ENCODE data around the gene TK2. TPM values are rescaled to one million over a fixed set of nuclear protein-coding genes. Genes with fewer than 3 reads are reported as not detected.
"Not testable (repeated sequence)": the region's sequence is repeated elsewhere in the genome, so short reads cannot be mapped to it uniquely, and the experiment has no call there.

The TK2 gene
- total RNA-seq, 1 donor = 73.5 TPM

GRCh38 chr16:66568355-66568754 is 18.4 kb upstream of the TK2 start:
- peak overlapping the region; percentile 31 for H3K4me2 ChIP-seq (ENCODE audit: insufficient read depth, low read length)

GRCh38 chr16:66567270-66567669 is 17.3 kb upstream of the TK2 start:
- peaks cover 26% of the 10 kb centered on the region for H3K4me1 ChIP-seq (ENCODE audit: insufficient read depth, low read length)
- peaks cover 12% of the 10 kb centered on the region for H3K36me3 ChIP-seq (ENCODE audit: insufficient read depth, low read length)
- not testable (repeated sequence) for H3K4me2 ChIP-seq (ENCODE audit: insufficient read depth, low read length); H4K20me1 ChIP-seq (ENCODE audit: insufficient read depth, low read length); H3K79me2 ChIP-seq (ENCODE audit: insufficient read depth, low read length); H2AFZ ChIP-seq (ENCODE audit: low read length); H3K27ac ChIP-seq (ENCODE audit: low read depth, low read length); H3K4me3 ChIP-seq (ENCODE audit: insufficient read depth, low read length); DNase-seq (ENCODE audit: insufficient read length, low spot score, missing footprints); H3K27me3 ChIP-seq (ENCODE audit: insufficient read depth, low read length); H3K9me3 ChIP-seq (ENCODE audit: low read depth, low read length)

More at GRCh38 chr16:66568355-66568754, 18.4 kb upstream of the TK2 start:
- no peaks in the 10 kb centered on the region for H3K27me3 ChIP-seq (ENCODE audit: insufficient read depth, low read length)
- H4K20me1 ChIP-seq (ENCODE audit: insufficient read depth, low read length) = no peaks in the 10 kb centered on the region
- peak overlapping the region; percentile 22 for H3K27ac ChIP-seq (ENCODE audit: low read depth, low read length)
- no peaks in the 10 kb centered on the region for H3K79me2 ChIP-seq (ENCODE audit: insufficient read depth, low read length)
- TF ChIP-seq CTCF (IDR thresholded peaks at IDR 0.05; ENCODE audit: extremely low read depth, low read depth, low read length) = no peak
- no peak overlapping the region for H2AFZ ChIP-seq (ENCODE audit: low read length)
- peaks cover 12% of the 10 kb centered on the region for H3K36me3 ChIP-seq (ENCODE audit: insufficient read depth, low read length)
- no peak for DNase-seq (ENCODE audit: insufficient read length, low spot score, missing footprints)
- H3K4me3 ChIP-seq (ENCODE audit: insufficient read depth, low read length) = no peak overlapping the region
- no peaks in the 10 kb centered on the region for H3K9me3 ChIP-seq (ENCODE audit: low read depth, low read length)
- H3K4me1 ChIP-seq (ENCODE audit: insufficient read depth, low read length) = peaks cover 30% of the 10 kb centered on the region

GRCh38 chr16:66566051-66566901 is 16.4 kb upstream of the TK2 start, which contains the start of gene CMTM1:
Gene CMTM1 (plus strand): TSS chr16:66566439. CDS start chr16:66566514, 75 bp downstream.
- no peaks in the 10 kb centered on the region for H3K9me3 ChIP-seq (ENCODE audit: low read depth, low read length)
- peaks cover 5% of the 10 kb centered on the region for H3K79me2 ChIP-seq (ENCODE audit: insufficient read depth, low read length)
- no peak for DNase-seq (ENCODE audit: insufficient read length, low spot score, missing footprints)
- H2AFZ ChIP-seq (ENCODE audit: low read length) = no peak within 1 kb of the TSS
- peaks cover 24% of the 10 kb centered on the region for H3K4me1 ChIP-seq (ENCODE audit: insufficient read depth, low read length)
- no peak within 1 kb of the TSS for H3K4me2 ChIP-seq (ENCODE audit: insufficient read depth, low read length)
- H3K27me3 ChIP-seq (ENCODE audit: insufficient read depth, low read length) = no peaks in the 10 kb centered on the region
- no peaks in the 10 kb centered on the region for H4K20me1 ChIP-seq (ENCODE audit: insufficient read depth, low read length)
- no peak for TF ChIP-seq CTCF (IDR thresholded peaks at IDR 0.05; ENCODE audit: extremely low read depth, low read depth, low read length)
- H3K4me3 ChIP-seq (ENCODE audit: insufficient read depth, low read length) = no peak within 1 kb of the TSS
- H3K27ac ChIP-seq (ENCODE audit: low read depth, low read length) = no peak within 1 kb of the TSS
- H3K36me3 ChIP-seq (ENCODE audit: insufficient read depth, low read length) = peaks cover 18% of the 10 kb centered on the region

GRCh38 chr16:66563574-66564334 is 13.8 kb upstream of the TK2 start:
- H3K4me1 ChIP-seq (ENCODE audit: insufficient read depth, low read length) = peaks cover 5% of the 10 kb centered on the region
- no peak overlapping the region for H3K4me2 ChIP-seq (ENCODE audit: insufficient read depth, low read length)
- H3K9me3 ChIP-seq (ENCODE audit: low read depth, low read length) = no peaks in the 10 kb centered on the region
- no peak overlapping the region for H2AFZ ChIP-seq (ENCODE audit: low read length)
- no peak overlapping the region for H3K27ac ChIP-seq (ENCODE audit: low read depth, low read length)
- no peaks in the 10 kb centered on the region for H3K27me3 ChIP-seq (ENCODE audit: insufficient read depth, low read length)
- no peak for DNase-seq (ENCODE audit: insufficient read length, low spot score, missing footprints)
- H3K79me2 ChIP-seq (ENCODE audit: insufficient read depth, low read length) = peaks cover 25% of the 10 kb centered on the region
- H4K20me1 ChIP-seq (ENCODE audit: insufficient read depth, low read length) = no peaks in the 10 kb centered on the region
- no peak for TF ChIP-seq CTCF (IDR thresholded peaks at IDR 0.05; ENCODE audit: extremely low read depth, low read depth, low read length)
- H3K4me3 ChIP-seq (ENCODE audit: insufficient read depth, low read length) = no peak overlapping the region
- peaks cover 18% of the 10 kb centered on the region for H3K36me3 ChIP-seq (ENCODE audit: insufficient read depth, low read length)
